H1 (cell line): ENCODE data around the gene LEKR1. TPM values are rescaled to one million over a fixed set of nuclear protein-coding genes. Genes with fewer than 3 reads are reported as not detected.

Experiments
- CTCF ChIA-PET: fragments of 300-600 bp; sonication (Branson Sonifier 250); formaldehyde crosslinking; loops from one replicate; lab custom pipeline; 2021; ENCODE audit not compliant: partially characterized antibody; lab: Charles Lee
- POLR2A ChIA-PET: fragments of 300-600 bp; sonication (Branson Sonifier 250); formaldehyde crosslinking; loops from one replicate; lab custom pipeline; 2021; ENCODE audit warnings: inconsistent platforms; ENCODE audit not compliant: partially characterized antibody; lab: Charles Lee
- DNase-seq, 2 experiments: peaks; one replicate each; pipeline versions ENCODE4 v3.0.0 to v3.0.0-alpha.2; 2010 to 2022; ENCODE audit warnings: low spot score in 2 of 2, low read depth in 1 of 2, mixed read lengths in 1 of 2
- FAIRE-seq: peaks from 2 replicates; lab custom pipeline; 2011; peaks lifted over from hg19 to GRCh38; lab: Jason Lieb, UNC
- H2AFZ ChIP-seq: 2 replicates; pipeline ENCODE4 v1.8.1; 2012; ENCODE audit warnings: low read length, inconsistent platforms
- H2AK5ac ChIP-seq: 2 replicates; pipeline ENCODE4 v1.6.1; 2013; ENCODE audit warnings: low read depth, low read length
- H2BK120ac ChIP-seq: replicated peaks from 2 replicates; pipeline ENCODE3; 2013; ENCODE audit warnings: low read depth, low read length, inconsistent platforms
- H2BK12ac ChIP-seq: 2 replicates; pipeline ENCODE4 v1.6.1; 2013; ENCODE audit warnings: low read depth, low read length
- H2BK15ac ChIP-seq: 2 replicates; pipeline ENCODE4 v1.6.1; 2013; ENCODE audit warnings: low read length
- H2BK20ac ChIP-seq: 2 replicates; pipeline ENCODE4 v1.6.1; 2013; ENCODE audit warnings: low read length
- H2BK5ac ChIP-seq: 2 replicates; pipeline ENCODE4 v1.6.1; 2013; ENCODE audit warnings: low read depth, low read length
- H3K14ac ChIP-seq: 2 replicates; pipeline ENCODE4 v1.6.1; 2013; ENCODE audit warnings: inconsistent platforms; ENCODE audit not compliant: insufficient read length
- H3K18ac ChIP-seq: 2 replicates; pipeline ENCODE4 v1.6.1; 2013; ENCODE audit warnings: low read length; ENCODE audit errors: extremely low read depth
- H3K23ac ChIP-seq: 2 replicates; pipeline ENCODE4 v1.6.1; 2013; ENCODE audit warnings: inconsistent platforms; ENCODE audit not compliant: insufficient read length
- H3K23me2 ChIP-seq: 2 replicates; pipeline ENCODE4 v1.6.1; 2013; ENCODE audit warnings: low read depth, low read length
- H3K27ac ChIP-seq: 2 replicates; pipeline ENCODE4 v1.6.1; 2011; ENCODE audit warnings: low read depth, low read length, inconsistent platforms
- H3K27me3 ChIP-seq, 4 experiments: replicated peaks in 1 of 4; 1 replicate in 1 of 4; 2 replicates in 3 of 4; pipeline versions ENCODE4 v1.6.1 to v1.8.1; 2011 to 2013; ENCODE audit warnings: low read length in 3 of 4, mild to moderate bottlenecking in 3 of 4, inconsistent platforms in 2 of 4, mixed read lengths in 2 of 4, moderate library complexity in 1 of 4; ENCODE audit not compliant: control insufficient read depth in 3 of 4, insufficient read depth in 3 of 4; ENCODE audit errors: extremely low read depth in 1 of 4
- H3K36me3 ChIP-seq, 4 experiments: 2 replicates each; pipeline versions ENCODE4 v1.6.1 to v1.8.1; 2011 to 2013; ENCODE audit warnings: mild to moderate bottlenecking in 4 of 4, low read length in 3 of 4, moderate library complexity in 2 of 4, control low read depth in 1 of 4, inconsistent platforms in 1 of 4; ENCODE audit not compliant: insufficient read depth in 4 of 4, control insufficient read depth in 2 of 4
- H3K4ac ChIP-seq: replicated peaks from 2 replicates; pipeline ENCODE3; 2013; ENCODE audit warnings: low read length, low read depth, mixed read lengths, inconsistent platforms; ENCODE audit not compliant: insufficient read length
- H3K4me1 ChIP-seq, 4 experiments: replicated peaks in 1 of 4; 1 replicate in 1 of 4; 2 replicates in 3 of 4; pipeline versions ENCODE4 v1.6.1 to v1.8.1; 2011 to 2013; ENCODE audit warnings: low read length in 3 of 4, inconsistent platforms in 2 of 4, mixed read lengths in 1 of 4; ENCODE audit not compliant: insufficient read depth in 4 of 4, control insufficient read depth in 3 of 4
- H3K4me2 ChIP-seq, 2 experiments: 2 replicates each; pipeline versions ENCODE4 v1.6.1 to v1.8.1; 2011 to 2013; ENCODE audit warnings: low read depth in 2 of 2, low read length in 2 of 2, control low read depth in 1 of 2, inconsistent platforms in 1 of 2, mild to moderate bottlenecking in 1 of 2; ENCODE audit not compliant: insufficient read depth in 1 of 2
- H3K4me3 ChIP-seq, 4 experiments: fragments of 200-600, 300-600 bp in 1 of 4; sonication (generic), shearing (Covaris generic), sonication (Bioruptor Twin) in 1 of 4; 2 replicates each; pipeline versions ENCODE4 v1.5.1 to v1.8.1; 2011 to 2016; ENCODE audit warnings: low read length in 4 of 4, low read depth in 3 of 4, control low read depth in 2 of 4, inconsistent platforms in 2 of 4, mild to moderate bottlenecking in 2 of 4, mixed read lengths in 1 of 4, moderate library complexity in 1 of 4; ENCODE audit not compliant: insufficient read depth in 2 of 4; ENCODE audit errors: extremely low read depth in 1 of 4
- H3K56ac ChIP-seq: replicated peaks from 2 replicates; pipeline ENCODE3; 2013; ENCODE audit warnings: low read depth, mild to moderate bottlenecking, mixed read lengths, low read length, inconsistent platforms; ENCODE audit not compliant: insufficient read length
- H3K79me1 ChIP-seq: 2 replicates; pipeline ENCODE4 v1.6.1; 2013; ENCODE audit warnings: low read depth, low read length, control low read depth
- H3K79me2 ChIP-seq, 2 experiments: 2 replicates each; pipeline versions ENCODE4 v1.6.1 to v1.8.1; 2012 to 2013; ENCODE audit warnings: low read length in 2 of 2, mild to moderate bottlenecking in 2 of 2, inconsistent platforms in 1 of 2; ENCODE audit not compliant: insufficient read depth in 2 of 2, control insufficient read depth in 1 of 2
- H3K9ac ChIP-seq, 4 experiments: replicated peaks in 1 of 4; 1 replicate in 1 of 4; 2 replicates in 3 of 4; pipeline versions ENCODE4 v1.6.1 to v1.8.1; 2011 to 2013; ENCODE audit warnings: low read depth in 3 of 4, low read length in 3 of 4, control low read depth in 2 of 4, mild to moderate bottlenecking in 2 of 4, moderate library complexity in 2 of 4, inconsistent platforms in 1 of 4; ENCODE audit errors: extremely low read depth in 1 of 4
- H3K9me3 ChIP-seq, 2 experiments: 2 replicates each; pipeline versions ENCODE4 v1.6.1 to v1.8.1; 2012 to 2013; ENCODE audit warnings: mild to moderate bottlenecking in 2 of 2, moderate library complexity in 2 of 2, control low read depth in 1 of 2, inconsistent platforms in 1 of 2, low read depth in 1 of 2, low read length in 1 of 2, mixed read lengths in 1 of 2; ENCODE audit not compliant: insufficient read depth in 2 of 2
- H4K20me1 ChIP-seq, 2 experiments: replicated peaks in 1 of 2; 2 replicates each; pipeline versions ENCODE3 to v1.8.1; 2011 to 2013; ENCODE audit warnings: inconsistent platforms in 2 of 2, low read length in 2 of 2, mild to moderate bottlenecking in 1 of 2; ENCODE audit not compliant: insufficient read depth in 2 of 2, control insufficient read depth in 1 of 2
- H4K5ac ChIP-seq: 2 replicates; pipeline ENCODE4 v1.6.1; 2013; ENCODE audit warnings: low read length, low read depth, mixed read lengths, inconsistent platforms; ENCODE audit not compliant: insufficient read length
- H4K8ac ChIP-seq: 2 replicates; pipeline ENCODE4 v1.8.0; 2013; ENCODE audit warnings: mild to moderate bottlenecking, moderate library complexity, low read length, inconsistent platforms; ENCODE audit not compliant: insufficient read depth; ENCODE audit errors: extremely low read depth
- H4K91ac ChIP-seq: replicated peaks from 2 replicates; pipeline ENCODE3; 2013; ENCODE audit warnings: low read length, mixed read lengths, inconsistent platforms; ENCODE audit not compliant: insufficient read length
- BCL11A ChIP-seq, 2 experiments: IDR thresholded peaks; one replicate each; pipeline ENCODE4 v1.6.1; 2011; ENCODE audit warnings: low read depth in 2 of 2, low read length in 2 of 2, mild to moderate bottlenecking in 2 of 2
- EZH2 ChIP-seq: fragments of 200-600 bp; sonication (generic); IDR thresholded peaks from 2 replicates; pipeline ENCODE4 v1.7.1; 2012; ENCODE audit warnings: low read depth, mild to moderate bottlenecking, moderate library complexity, low read length, inconsistent platforms; ENCODE audit not compliant: severe bottlenecking
- RNF2 ChIP-seq: fragments of 200-900, 300-1000 bp; sonication (generic); IDR thresholded peaks from 2 replicates; pipeline ENCODE4 v1.7.1; 2016; ENCODE audit warnings: borderline replicate concordance, low read depth, mild to moderate bottlenecking, antibody characterized with exemption, low read length; ENCODE audit not compliant: poor library complexity, severe bottlenecking; ENCODE audit errors: missing control alignments
- SIX5 ChIP-seq: IDR thresholded peaks from 2 replicates; pipeline ENCODE4 v1.6.1; 2011; ENCODE audit warnings: mild to moderate bottlenecking, low read depth, low read length
- SRF ChIP-seq: IDR thresholded peaks from 2 replicates; pipeline ENCODE4 v1.6.1; 2011; ENCODE audit warnings: mild to moderate bottlenecking, low read depth, low read length, moderate library complexity
- SUZ12 ChIP-seq: fragments of 200-600 bp; sonication (generic); IDR thresholded peaks from 2 replicates; pipeline ENCODE4 v1.6.1; 2012; ENCODE audit warnings: mild to moderate bottlenecking, inconsistent platforms, low read length, moderate library complexity, mixed read lengths
- TBP ChIP-seq: IDR thresholded peaks from 2 replicates; pipeline ENCODE4 v1.6.1; 2011; ENCODE audit warnings: low read depth, low read length, improper control_type of control experiment
- WGBS, 2 experiments: shearing (Covaris generic) in 1 of 2; methylation state at CpG; one replicate each; pipeline versions ENCODE4 v1.1.6 to v1.1.7; 2013 to 2015; ENCODE audit warnings: low lambda C conversion rate in 2 of 2, mixed read lengths in 2 of 2, inconsistent platforms in 1 of 2, low coverage in 1 of 2, missing lambda C conversion rate in 1 of 2; ENCODE audit not compliant: insufficient replicate concordance in 2 of 2, insufficient coverage in 1 of 2, insufficient read length in 1 of 2; ENCODE audit errors: extremely low coverage in 1 of 2, missing lambda C conversion rate in 1 of 2; 5-methylcytosine and 5-hydroxymethylcytosine counted together
- polyA plus RNA-seq, 7 experiments: library from polyadenylated mRNA; depleted of rRNA in 3 of 7; stranded (reverse) in 5 of 7; unstranded in 2 of 7; fragments of >200 nt in 5 of 7; fragments of 200-250 nt in 2 of 7; gene quantifications; 1 replicate in 5 of 7; 2 replicates in 1 of 7; 4 replicates in 1 of 7; pipeline versions ENCODE4 v1.2.1 to v1.2.3, GENCODE V29; 2011 to 2013; ENCODE audit warnings: missing spikeins in 2 of 7, mixed read lengths in 2 of 7
- total RNA-seq: library from RNA; stranded (reverse); fragmentation: NEBNext Ultra II Directional; extraction: Animal tissue kit (Norgen Biotek cat#: 25700); gene quantifications from 2 replicates; pipeline ENCODE4 v1.2.1, GENCODE V29; 2021
- TF ChIP-seq, protein P1 (sequence below), 3 experiments: IDR thresholded peaks; 1 replicate in 2 of 3; 2 replicates in 1 of 3; pipeline versions ENCODE4 v1.5.1 to v1.6.1; 2011; ENCODE audit warnings: low read length in 3 of 3, mild to moderate bottlenecking in 3 of 3, inconsistent platforms in 2 of 3, low read depth in 1 of 3, moderate library complexity in 1 of 3; ENCODE audit not compliant: insufficient read depth in 1 of 3; ENCODE audit errors: control extremely low read depth in 1 of 3

The LEKR1 gene
- total and polyA plus RNA-seq, 2 of the 8 experiments (the other 6 are each of a cell fraction or from before 2014, with no cell fraction given) = 0.08 TPM; not detected in 1

DNA sequence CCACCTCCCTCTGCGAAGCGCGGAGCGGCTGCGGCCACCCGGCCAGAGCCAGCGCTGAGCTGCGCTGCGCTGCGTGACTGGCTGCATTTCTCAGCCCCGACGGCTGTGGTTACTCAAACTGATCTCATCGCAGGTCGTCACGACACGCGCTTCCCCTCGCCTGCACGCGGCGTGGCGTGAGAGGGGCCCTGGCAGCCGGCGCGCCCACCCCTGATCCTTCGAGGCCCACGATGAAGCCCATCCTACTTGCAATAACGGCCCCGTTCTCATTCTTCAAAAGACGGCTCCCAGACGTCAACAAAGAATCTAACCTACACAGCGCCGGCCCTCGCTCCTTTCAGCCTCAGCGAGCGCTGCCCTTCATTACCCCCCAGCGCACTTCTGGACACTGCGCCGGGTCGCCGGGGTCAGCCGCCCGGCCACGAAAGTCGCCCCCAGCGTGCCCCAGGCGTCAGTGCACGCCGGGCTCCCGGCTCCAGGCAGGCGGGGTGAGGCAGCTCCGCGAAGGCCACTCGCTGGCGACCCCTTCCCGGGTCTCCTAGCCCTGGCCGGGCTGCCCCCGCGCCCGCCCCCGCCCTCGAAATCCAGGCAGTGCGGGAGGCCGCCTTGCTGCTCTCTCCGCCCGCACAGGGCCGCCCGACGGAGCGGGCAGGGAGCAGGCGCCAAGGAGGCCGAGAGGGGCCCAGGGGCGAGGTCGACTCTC lies 9.9 kb upstream of the LEKR1 start:
- CTCF ChIA-PET = no interaction called here
- H3K56ac ChIP-seq = no peak overlapping the region
- peak overlapping the region; percentile 25 for H4K91ac ChIP-seq
- POLR2A ChIA-PET = no interaction called here
- H2BK120ac ChIP-seq = no peak overlapping the region
- FAIRE-seq (no peak), DNase-seq (no peak)
- H3K4ac ChIP-seq = no peak overlapping the region
- H3K23ac ChIP-seq = no peak overlapping the region
- no peaks in the 10 kb centered on the region for H3K9me3 ChIP-seq
- no peak overlapping the region for H3K14ac ChIP-seq
- peaks cover 12 to 45% (median 28%) of the 10 kb centered on the region in 4 experiments for H3K27me3 ChIP-seq
- H3K23me2 ChIP-seq = no peaks in the 10 kb centered on the region; the same call in 1 of the 2 replicates
- H2BK15ac ChIP-seq = no peak overlapping the region
- 7% methylated on average over 68 of the region's 74 CpGs; no CpG with 5 or more reads in 1 of the 2 experiments for WGBS, 2 experiments
- no peaks in the 10 kb centered on the region for H3K79me1 ChIP-seq
- peak overlapping the region; percentile 29; the same call in 1 of the 2 replicates for H3K18ac ChIP-seq
- no peak overlapping the region for H2BK5ac ChIP-seq
- H2AK5ac ChIP-seq = no peak overlapping the region
- peak overlapping the region; percentile 81 for H4K8ac ChIP-seq
- H3K4me3 ChIP-seq = peak overlapping the region; percentile 23 to 57 (median 28)
- no peak overlapping the region; a peak in 1 of 7 replicates for H3K9ac ChIP-seq
- H3K27ac ChIP-seq = no peak overlapping the region
- H4K20me1 ChIP-seq = no peaks in the 10 kb centered on the region
- H2BK20ac ChIP-seq = 0 out of 2 replicates have a peak overlapping the region, but pooled peaks have one; percentile 32
- peak overlapping the region; percentile 61; the same call in 1 of the 2 replicates for H2BK12ac ChIP-seq
- H4K5ac ChIP-seq = no peak overlapping the region
- no peaks in the 10 kb centered on the region for H3K79me2 ChIP-seq
- H3K4me1 ChIP-seq = peaks cover 0 to 4% (median 1%) of the 10 kb centered on the region in 4 experiments; a peak in 4 of 7 replicates
- peak overlapping the region; percentile 70 to 77 for H3K4me2 ChIP-seq
- H2AFZ ChIP-seq = no peak overlapping the region; the same call in 1 of the 2 replicates
- H3K36me3 ChIP-seq = no peaks in the 10 kb centered on the region
- peak; percentile 15 for TF ChIP-seq RNF2
- TF ChIP-seq BCL11A (IDR thresholded peaks at IDR 0.05; ENCODE audit: low read depth in 2 of 2, low read length in 2 of 2) = no peak
- no peak for TF ChIP-seq SIX5
- TF ChIP-seq SRF = no peak
- TF ChIP-seq, protein P1, sequence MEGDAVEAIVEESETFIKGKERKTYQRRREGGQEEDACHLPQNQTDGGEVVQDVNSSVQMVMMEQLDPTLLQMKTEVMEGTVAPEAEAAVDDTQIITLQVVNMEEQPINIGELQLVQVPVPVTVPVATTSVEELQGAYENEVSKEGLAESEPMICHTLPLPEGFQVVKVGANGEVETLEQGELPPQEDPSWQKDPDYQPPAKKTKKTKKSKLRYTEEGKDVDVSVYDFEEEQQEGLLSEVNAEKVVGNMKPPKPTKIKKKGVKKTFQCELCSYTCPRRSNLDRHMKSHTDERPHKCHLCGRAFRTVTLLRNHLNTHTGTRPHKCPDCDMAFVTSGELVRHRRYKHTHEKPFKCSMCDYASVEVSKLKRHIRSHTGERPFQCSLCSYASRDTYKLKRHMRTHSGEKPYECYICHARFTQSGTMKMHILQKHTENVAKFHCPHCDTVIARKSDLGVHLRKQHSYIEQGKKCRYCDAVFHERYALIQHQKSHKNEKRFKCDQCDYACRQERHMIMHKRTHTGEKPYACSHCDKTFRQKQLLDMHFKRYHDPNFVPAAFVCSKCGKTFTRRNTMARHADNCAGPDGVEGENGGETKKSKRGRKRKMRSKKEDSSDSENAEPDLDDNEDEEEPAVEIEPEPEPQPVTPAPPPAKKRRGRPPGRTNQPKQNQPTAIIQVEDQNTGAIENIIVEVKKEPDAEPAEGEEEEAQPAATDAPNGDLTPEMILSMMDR (IDR thresholded peaks at IDR 0.05; ENCODE audit: control extremely low read depth in 1 of 3, insufficient read depth in 1 of 3, low read depth in 1 of 3, low read length in 3 of 3) = no peak; a peak in 1 of 4 replicates
- TF ChIP-seq SUZ12 = peak; percentile 85
- no peak for TF ChIP-seq TBP
- TF ChIP-seq EZH2 = peak; percentile 85
